PC-3 (cell line): ENCODE data around the gene CFAP46. TPM values are rescaled to one million over a fixed set of nuclear protein-coding genes. Genes with fewer than 3 reads are reported as not detected.
"Not testable (repeated sequence)": the region's sequence is repeated elsewhere in the genome, so short reads cannot be mapped to it uniquely, and the experiment has no call there.

Experiments
- ATAC-seq: fragments of 200-7000 bp; cut with Tn5 transposase; 2 replicates; pipeline ENCODE4 v1.9.1; 2020; ENCODE audit warnings: mild to moderate bottlenecking, moderate library complexity
- BruUV-seq: library from RNA; stranded (reverse); fragments of 400-500 nt; replicated peaks from 2 replicates; lab custom pipeline; 2021; lab: Mats Ljungman, UMichigan
- CTCF ChIA-PET: fragments of 300-600 bp; sonication (Branson Sonifier 250); formaldehyde crosslinking; loops from one replicate; lab custom pipeline; 2022; ENCODE audit warnings: antibody characterized with exemption; lab: Charles Lee
- POLR2A ChIA-PET: fragments of 300-600 bp; sonication (Branson Sonifier 250); formaldehyde crosslinking; loops from one replicate; lab custom pipeline; 2022; ENCODE audit warnings: antibody characterized with exemption; ENCODE audit not compliant: unreplicated experiment; lab: Charles Lee
- DNase-seq: peaks from one replicate; pipeline ENCODE4 v3.0.0-alpha.2; 2015
- H2AFZ ChIP-seq: fragments of 300-600 bp; sonication (generic); 2 replicates; pipeline ENCODE4 v1.6.0; 2016; ENCODE audit warnings: antibody characterized with exemption, low read length
- H3F3A ChIP-seq: fragments of 300-600 bp; sonication (generic); one replicate; pipeline ENCODE4 v1.6.0; 2017; ENCODE audit warnings: antibody characterized with exemption, low read length, control low read depth, mild to moderate bottlenecking; ENCODE audit not compliant: unreplicated experiment
- H3K27ac ChIP-seq: fragments of 300-600 bp; sonication (generic); 2 replicates; pipeline ENCODE4 v1.5.1; 2016; ENCODE audit warnings: mild to moderate bottlenecking, low read length
- H3K27me3 ChIP-seq: fragments of 300-600 bp; sonication (generic); 2 replicates; pipeline ENCODE4 v1.6.1; 2016; ENCODE audit warnings: low read length, mixed read lengths
- H3K36me3 ChIP-seq: fragments of 300-600 bp; sonication (generic); 2 replicates; pipeline ENCODE4 v1.6.1; 2016; ENCODE audit warnings: low read depth, mixed run types, low read length, mixed read lengths
- H3K4me1 ChIP-seq: fragments of 300-600 bp; sonication (generic); 2 replicates; pipeline ENCODE4 v1.5.1; 2016; ENCODE audit warnings: low read length; ENCODE audit not compliant: insufficient read depth
- H3K4me2 ChIP-seq: fragments of 300-600 bp; sonication (generic); 2 replicates; pipeline ENCODE4 v1.6.0; 2016; ENCODE audit warnings: low read length
- H3K4me3 ChIP-seq: fragments of 300-600 bp; sonication (generic); 2 replicates; pipeline ENCODE4 v1.5.1; 2016; ENCODE audit warnings: mild to moderate bottlenecking, low read length, mixed read lengths
- H3K79me2 ChIP-seq: fragments of 300-600 bp; sonication (generic); 2 replicates; pipeline ENCODE4 v1.6.1; 2017; ENCODE audit warnings: low read length, mixed read lengths
- H3K9ac ChIP-seq: fragments of 300-600 bp; sonication (generic); 2 replicates; pipeline ENCODE4 v1.6.0; 2016; ENCODE audit warnings: mild to moderate bottlenecking, low read length
- H3K9me2 ChIP-seq: fragments of 300-600 bp; sonication (generic); replicated peaks from 2 replicates; pipeline ENCODE4 v1.6.1; 2016; ENCODE audit warnings: mixed run types, low read length, mixed read lengths
- H3K9me3 ChIP-seq: fragments of 300-600 bp; sonication (generic); 2 replicates; pipeline ENCODE4 v1.6.1; 2016; ENCODE audit warnings: low read length, mixed read lengths
- H4K20me1 ChIP-seq: fragments of 300-600 bp; sonication (generic); 2 replicates; pipeline ENCODE4 v1.6.1; 2016; ENCODE audit warnings: low read length, mixed read lengths
- CTCF ChIP-seq: fragments of 300-600 bp; sonication (generic); conservative IDR thresholded peaks from 2 replicates; pipeline ENCODE4 v1.5.1; 2017; ENCODE audit warnings: antibody characterized with exemption, low read depth, mild to moderate bottlenecking, low read length
- EZH2 ChIP-seq: fragments of 300-600 bp; sonication (generic); IDR thresholded peaks from one replicate; pipeline ENCODE4 v1.6.1; 2017; ENCODE audit warnings: antibody characterized with exemption, mild to moderate bottlenecking, low read length; ENCODE audit not compliant: unreplicated experiment
- EZH2phosphoT487 ChIP-seq: fragments of 300-600 bp; sonication (generic); IDR thresholded peaks from 2 replicates; pipeline ENCODE4 v1.6.1; 2018; ENCODE audit warnings: mild to moderate bottlenecking, antibody characterized with exemption, low read length, borderline replicate concordance
- intact Hi-C: fragments of 100-400 bp; cut with micrococcal nuclease; formaldehyde crosslinking; loops from 2 replicates; pipeline ENCODE4 v1.9.0; 2023
- total RNA-seq: library from RNA; depleted of rRNA; stranded (reverse); fragments of >200 nt; gene quantifications from 2 replicates; pipeline ENCODE4 v1.2.3, GENCODE V29; 2014

CFAP46 gene
- total RNA-seq, 1 experiment from 2014 or later = 0.04 TPM

- ChIA-PET POLR2A (no interaction called here), CTCF (no interaction called here)
- no peaks in the 10 kb centered on the region for H3K36me3 ChIP-seq
- intact Hi-C loops = no loop called here
- no peaks in the 10 kb centered on the region for H4K20me1 ChIP-seq
- no peaks in the 10 kb centered on the region for H3F3A ChIP-seq
- H3K4me2 ChIP-seq = no peak overlapping the region
- H2AFZ ChIP-seq = no peak overlapping the region
- no TSS peak for BruUV-seq
- no peaks in the 10 kb centered on the region for H3K79me2 ChIP-seq
- no peaks in the 10 kb centered on the region for H3K4me1 ChIP-seq
- no peak overlapping the region for H3K4me3 ChIP-seq
- no peak overlapping the region for H3K9ac ChIP-seq
- no peaks in the 10 kb centered on the region for H3K9me2 ChIP-seq
- H3K27me3 ChIP-seq = peaks cover 53% of the 10 kb centered on the region
- no peak for DNase-seq
- no peak for TF ChIP-seq EZH2phosphoT487
- TF ChIP-seq EZH2 = no peak
- no peak for TF ChIP-seq CTCF
- no peaks in the 10 kb centered on the region for H3K9me3 ChIP-seq
- no peak for ATAC-seq
- H3K27ac ChIP-seq = no peak overlapping the region
Measured at GRCh38 chr10:132890301-132890700, 52.1 kb downstream of the CFAP46 start.

- H2AFZ ChIP-seq = no peak overlapping the region
- H3K36me3 ChIP-seq = no peaks in the 10 kb centered on the region
- no peak overlapping the region for H3K4me3 ChIP-seq
- DNase-seq (no peak), ATAC-seq (no peak)
- intact Hi-C loops = loop anchor here (5.0 kb wide), 1 partner anchor 52 kb away; no protein-coding TSS in a partner anchor
- H3F3A ChIP-seq = no peaks in the 10 kb centered on the region
- H3K27me3 ChIP-seq = peaks cover 45% of the 10 kb centered on the region
- ChIA-PET CTCF (no interaction called here), POLR2A (no interaction called here)
- H3K9me2 ChIP-seq = no peaks in the 10 kb centered on the region
- H3K9me3 ChIP-seq = no peaks in the 10 kb centered on the region
- no peak for TF ChIP-seq CTCF
- no peak for TF ChIP-seq EZH2phosphoT487
- TF ChIP-seq EZH2 = no peak
- H3K79me2 ChIP-seq = no peaks in the 10 kb centered on the region
- H3K9ac ChIP-seq = no peak overlapping the region
- H3K4me2 ChIP-seq = no peak overlapping the region
- no TSS peak for BruUV-seq
- no peaks in the 10 kb centered on the region for H4K20me1 ChIP-seq
- no peaks in the 10 kb centered on the region for H3K4me1 ChIP-seq
- no peak overlapping the region for H3K27ac ChIP-seq
Measured at GRCh38 chr10:132889556-132889955, 52.8 kb downstream of the CFAP46 start.

GRCh38 chr10:132888898-132889490 is 53.4 kb downstream of the CFAP46 start:
- H3K9me2 ChIP-seq = no peaks in the 10 kb centered on the region
- H3K27ac ChIP-seq = no peak overlapping the region
- H3K4me2 ChIP-seq = no peak overlapping the region
- ATAC-seq = no peak
- no peak overlapping the region for H2AFZ ChIP-seq
- H3K4me3 ChIP-seq = no peak overlapping the region
- TF ChIP-seq EZH2 = no peak
- TF ChIP-seq EZH2phosphoT487 = no peak
- TF ChIP-seq CTCF = no peak
- DNase-seq = no peak
- no peaks in the 10 kb centered on the region for H3K36me3 ChIP-seq
- H4K20me1 ChIP-seq = no peaks in the 10 kb centered on the region
- POLR2A ChIA-PET = no interaction called here
- no peaks in the 10 kb centered on the region for H3K9me3 ChIP-seq
- BruUV-seq = no TSS peak
- peaks cover 43% of the 10 kb centered on the region for H3K27me3 ChIP-seq
- intact Hi-C loops = loop anchor here (5.0 kb wide), 1 partner anchor 52 kb away; no protein-coding TSS in a partner anchor
- CTCF ChIA-PET = no interaction called here
- H3K4me1 ChIP-seq = no peaks in the 10 kb centered on the region
- no peaks in the 10 kb centered on the region for H3F3A ChIP-seq
- H3K9ac ChIP-seq = no peak overlapping the region
- no peaks in the 10 kb centered on the region for H3K79me2 ChIP-seq

GRCh38 chr10:132888446-132888845 is 53.9 kb downstream of the CFAP46 start:
- H3K27ac ChIP-seq, H2AFZ ChIP-seq, H3K4me1 ChIP-seq, H3K4me3 ChIP-seq, H3K9me3 ChIP-seq, H3K9ac ChIP-seq, POLR2A ChIA-PET, H3K36me3 ChIP-seq, CTCF ChIA-PET, BruUV-seq, H3K4me2 ChIP-seq, DNase-seq, H3K9me2 ChIP-seq, H3F3A ChIP-seq, H3K79me2 ChIP-seq, H4K20me1 ChIP-seq, ATAC-seq: not testable (repeated sequence)
- intact Hi-C loops = loop anchor here (5.0 kb wide), 1 partner anchor 51 kb away; no protein-coding TSS in a partner anchor
- peaks cover 46% of the 10 kb centered on the region for H3K27me3 ChIP-seq
